Fibroblast of lung (primary cell): ENCODE measurements around the gene RET.

ENCODE experiments used
- EZH2 ChIP-seq: IDR thresholded peaks from 2 replicates; pipeline ENCODE4 v1.5.1; 2012; ENCODE audit warnings: low read length, control low read depth, mild to moderate bottlenecking; ENCODE audit errors: missing control alignments
- TF ChIP-seq, protein P1 (sequence below), 2 donors: IDR thresholded peaks in 1 of 2; conservative IDR thresholded peaks in 1 of 2; 1 replicate in 1 of 2; 2 replicates in 1 of 2; pipeline ENCODE4 v1.5.1; 2011 to 2012; ENCODE audit warnings: low read length in 2 of 2, control low read depth in 1 of 2, inconsistent platforms in 1 of 2, low read depth in 1 of 2, mild to moderate bottlenecking in 1 of 2

DNA sequence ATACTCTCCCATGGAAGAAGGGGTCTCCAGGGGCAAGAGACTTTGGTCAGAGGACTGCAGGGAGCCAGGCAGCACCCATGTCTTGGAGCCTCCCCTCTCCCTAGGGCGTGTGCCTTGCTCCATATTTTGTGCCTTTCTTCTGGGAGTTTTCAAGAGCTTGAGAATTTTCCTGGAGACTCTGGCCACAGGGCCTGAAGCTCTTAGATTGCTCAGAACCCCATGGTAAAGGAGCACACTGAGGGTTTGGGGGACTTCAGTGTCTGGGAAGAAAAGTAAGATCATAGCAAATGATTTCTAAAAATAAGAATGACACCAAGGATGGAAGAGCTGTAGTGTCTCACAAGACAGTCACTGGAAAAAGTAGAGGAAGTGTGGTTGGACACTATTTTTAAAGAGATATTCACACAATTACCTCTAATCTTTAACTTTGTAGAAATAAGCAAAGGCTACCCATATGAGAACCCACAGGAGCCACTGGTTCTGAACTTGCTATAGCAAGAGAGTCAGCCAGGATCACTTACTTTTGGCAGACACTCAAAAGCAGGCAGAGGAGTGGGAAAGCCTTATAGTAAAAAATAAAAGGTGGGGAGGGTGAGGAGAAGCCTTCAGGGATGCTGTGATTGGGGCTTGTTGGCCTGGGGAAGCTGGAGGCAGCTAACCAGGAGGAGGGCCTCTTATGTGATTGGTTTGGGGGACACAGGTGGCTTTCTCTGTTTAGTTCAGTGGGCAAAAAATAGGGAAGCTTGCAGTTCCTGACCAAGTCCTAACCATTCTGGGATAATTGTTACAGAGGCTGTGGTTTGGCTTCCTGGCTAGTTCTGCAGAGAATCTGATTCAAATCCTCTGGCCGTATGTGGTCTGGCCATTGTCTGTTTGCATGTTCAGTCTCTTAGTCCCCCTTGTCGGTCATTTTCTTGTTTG lies 56.3 kb downstream of the RET start:
- TF ChIP-seq, protein P1, sequence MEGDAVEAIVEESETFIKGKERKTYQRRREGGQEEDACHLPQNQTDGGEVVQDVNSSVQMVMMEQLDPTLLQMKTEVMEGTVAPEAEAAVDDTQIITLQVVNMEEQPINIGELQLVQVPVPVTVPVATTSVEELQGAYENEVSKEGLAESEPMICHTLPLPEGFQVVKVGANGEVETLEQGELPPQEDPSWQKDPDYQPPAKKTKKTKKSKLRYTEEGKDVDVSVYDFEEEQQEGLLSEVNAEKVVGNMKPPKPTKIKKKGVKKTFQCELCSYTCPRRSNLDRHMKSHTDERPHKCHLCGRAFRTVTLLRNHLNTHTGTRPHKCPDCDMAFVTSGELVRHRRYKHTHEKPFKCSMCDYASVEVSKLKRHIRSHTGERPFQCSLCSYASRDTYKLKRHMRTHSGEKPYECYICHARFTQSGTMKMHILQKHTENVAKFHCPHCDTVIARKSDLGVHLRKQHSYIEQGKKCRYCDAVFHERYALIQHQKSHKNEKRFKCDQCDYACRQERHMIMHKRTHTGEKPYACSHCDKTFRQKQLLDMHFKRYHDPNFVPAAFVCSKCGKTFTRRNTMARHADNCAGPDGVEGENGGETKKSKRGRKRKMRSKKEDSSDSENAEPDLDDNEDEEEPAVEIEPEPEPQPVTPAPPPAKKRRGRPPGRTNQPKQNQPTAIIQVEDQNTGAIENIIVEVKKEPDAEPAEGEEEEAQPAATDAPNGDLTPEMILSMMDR (conservative IDR thresholded peaks at IDR 0.05 in 1 of 2, IDR thresholded peaks at IDR 0.05 in 1 of 2; ENCODE audit: low read depth in 1 of 2, low read length in 2 of 2): no peak
- TF ChIP-seq EZH2: no peak
